ENCODE results near the gene CAPN15. TPM values are rescaled to one million over a fixed set of nuclear protein-coding genes. Genes with fewer than 3 reads are reported as not detected.
"Not testable (repeated sequence)": the region's sequence is repeated elsewhere in the genome, so short reads cannot be mapped to it uniquely, and the experiment has no call there.

CAPN15 gene
- total RNA-seq, 1 donor from 2014 or later, result 39.0 TPM

DNA sequence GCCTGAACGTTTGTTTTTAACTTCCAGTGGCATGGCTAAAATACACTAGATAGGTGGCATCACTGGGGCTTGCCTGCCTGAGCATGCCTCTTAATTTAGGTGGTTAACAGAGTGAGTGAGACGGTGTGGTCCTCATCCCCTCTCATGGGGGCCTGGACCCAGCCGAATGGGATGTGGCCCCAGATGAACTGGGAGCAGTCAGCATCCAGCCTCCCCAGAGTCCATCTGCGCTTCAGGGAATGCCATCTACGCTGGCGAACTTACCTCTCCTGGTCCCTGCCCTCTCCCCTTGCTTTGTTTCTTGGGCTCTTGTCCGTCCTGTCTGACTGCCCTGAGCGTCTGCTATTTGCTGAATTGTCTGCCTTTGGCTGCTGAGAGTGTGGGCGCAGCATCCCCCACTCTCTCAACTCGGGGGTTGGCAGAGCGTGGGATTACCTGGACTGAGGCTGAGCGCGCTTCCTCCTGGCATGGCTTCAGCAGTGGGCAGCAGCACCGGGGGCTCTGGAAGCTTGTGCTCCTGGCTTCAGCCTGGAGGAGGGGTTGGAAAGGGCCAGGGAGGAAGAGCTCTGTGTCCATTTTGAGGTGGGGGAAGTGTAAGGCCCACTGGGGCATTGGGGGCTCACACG lies 64.5 kb downstream of the CAPN15 start:
- no peak for DNase-seq (ENCODE audit: low read depth, low spot score)

DNA sequence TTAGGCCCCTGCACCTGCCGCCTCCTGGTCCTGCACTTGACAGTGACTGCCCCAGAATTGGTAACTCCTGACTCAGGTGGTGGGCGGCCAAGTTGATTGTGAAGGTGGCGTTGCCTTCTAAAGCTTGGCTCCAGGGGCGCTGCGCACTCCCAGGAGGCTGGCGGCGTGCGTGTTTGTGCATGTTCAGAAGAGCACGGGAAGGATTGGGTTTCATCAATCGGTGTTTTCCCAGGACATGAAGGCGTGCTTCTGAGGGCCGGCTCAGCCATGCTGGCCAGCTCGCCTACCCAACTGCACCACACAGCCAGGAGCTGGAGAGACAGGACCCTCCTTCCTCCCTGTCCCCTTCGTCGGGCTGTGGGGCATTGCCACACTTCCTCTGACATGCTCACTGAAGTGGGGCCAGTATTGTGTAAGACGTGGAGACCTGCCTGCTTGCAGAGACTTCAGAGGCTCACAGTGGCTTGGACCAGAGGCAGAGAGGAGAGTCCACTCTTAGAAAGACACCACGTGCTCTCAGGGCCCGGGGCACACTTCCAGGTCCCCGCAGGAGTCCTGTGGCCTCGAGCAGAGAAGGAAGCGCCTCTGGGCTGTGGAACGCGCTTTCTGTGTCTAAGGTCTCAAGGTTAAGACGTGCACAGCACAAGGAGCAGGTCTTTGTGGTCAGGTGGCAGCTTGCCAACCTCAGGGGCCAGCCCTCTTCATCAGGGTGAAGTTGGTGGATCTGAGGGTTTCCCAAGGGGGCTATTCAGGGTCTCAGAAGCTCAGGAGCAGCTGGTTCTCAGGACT lies 65.2 kb downstream of the CAPN15 start:
- DNase-seq (ENCODE audit: low read depth, low spot score), result no peak

DNA sequence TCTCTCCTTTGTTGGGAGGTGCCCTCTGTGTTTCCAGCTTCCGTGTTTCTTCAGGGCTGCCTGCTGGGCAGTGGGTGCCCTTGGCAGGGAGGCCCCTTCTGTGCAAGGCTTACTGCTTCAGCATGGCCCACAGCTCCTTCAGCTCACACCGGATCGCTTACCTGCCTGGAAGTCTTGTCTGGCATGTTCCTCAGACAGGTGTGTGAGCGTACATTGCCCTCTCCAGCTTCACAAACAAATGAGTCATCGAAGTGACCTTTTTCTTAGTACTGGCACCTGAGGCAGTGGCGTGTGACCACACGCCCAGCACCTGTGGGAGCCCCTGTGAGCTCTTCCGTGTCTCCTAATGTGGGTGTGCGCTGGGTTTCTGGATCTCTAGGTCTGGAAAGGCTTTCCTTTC lies 65.9 kb downstream of the CAPN15 start:
- no peak for DNase-seq (ENCODE audit: low read depth, low spot score)

DNA sequence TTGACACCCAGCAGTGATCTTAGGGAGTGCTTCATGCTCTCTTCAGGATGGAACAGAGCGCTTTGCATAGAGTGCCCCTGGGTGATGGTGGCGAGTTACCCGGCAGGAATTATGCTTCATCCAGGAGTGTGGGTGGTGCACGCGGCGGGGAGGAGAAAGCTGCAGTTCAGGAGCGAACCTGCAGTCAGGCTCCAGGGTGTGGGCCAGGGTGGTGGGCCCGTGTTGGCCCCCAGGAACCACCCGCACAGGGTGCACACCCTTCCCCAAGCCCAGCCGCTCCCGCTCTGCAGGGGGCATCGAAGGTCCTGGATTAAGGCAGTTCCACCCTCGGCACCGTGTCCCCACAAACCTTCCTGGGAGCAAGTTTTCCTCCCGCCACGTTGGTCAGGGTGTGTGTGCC lies 66.3 kb downstream of the CAPN15 start:
- DNase-seq (ENCODE audit: low read depth, low spot score), result no peak

DNA sequence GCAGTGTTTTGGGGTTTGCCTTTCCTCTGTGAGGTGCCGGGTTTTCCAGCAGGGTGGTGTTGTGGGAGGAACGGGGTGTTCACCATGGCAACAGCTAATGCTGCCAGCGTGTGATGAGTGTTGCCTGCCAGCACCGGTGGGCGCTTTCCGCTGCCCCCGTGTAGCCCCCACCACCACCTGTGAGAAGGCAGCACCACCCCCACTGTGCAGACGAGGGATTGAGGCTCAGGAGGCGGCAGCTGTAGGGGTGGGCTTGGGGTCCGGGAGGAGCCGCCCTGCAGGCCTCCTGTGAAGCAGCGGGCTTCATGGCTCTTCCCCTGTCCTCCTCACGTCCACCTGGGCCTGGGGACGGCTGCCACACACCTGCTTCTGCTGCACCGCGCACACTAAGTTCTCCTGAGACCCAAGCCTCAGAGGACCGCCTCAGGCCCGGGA lies 67.6 kb downstream of the CAPN15 start:
- DNase-seq (ENCODE audit: low read depth, low spot score), result no peak

DNA sequence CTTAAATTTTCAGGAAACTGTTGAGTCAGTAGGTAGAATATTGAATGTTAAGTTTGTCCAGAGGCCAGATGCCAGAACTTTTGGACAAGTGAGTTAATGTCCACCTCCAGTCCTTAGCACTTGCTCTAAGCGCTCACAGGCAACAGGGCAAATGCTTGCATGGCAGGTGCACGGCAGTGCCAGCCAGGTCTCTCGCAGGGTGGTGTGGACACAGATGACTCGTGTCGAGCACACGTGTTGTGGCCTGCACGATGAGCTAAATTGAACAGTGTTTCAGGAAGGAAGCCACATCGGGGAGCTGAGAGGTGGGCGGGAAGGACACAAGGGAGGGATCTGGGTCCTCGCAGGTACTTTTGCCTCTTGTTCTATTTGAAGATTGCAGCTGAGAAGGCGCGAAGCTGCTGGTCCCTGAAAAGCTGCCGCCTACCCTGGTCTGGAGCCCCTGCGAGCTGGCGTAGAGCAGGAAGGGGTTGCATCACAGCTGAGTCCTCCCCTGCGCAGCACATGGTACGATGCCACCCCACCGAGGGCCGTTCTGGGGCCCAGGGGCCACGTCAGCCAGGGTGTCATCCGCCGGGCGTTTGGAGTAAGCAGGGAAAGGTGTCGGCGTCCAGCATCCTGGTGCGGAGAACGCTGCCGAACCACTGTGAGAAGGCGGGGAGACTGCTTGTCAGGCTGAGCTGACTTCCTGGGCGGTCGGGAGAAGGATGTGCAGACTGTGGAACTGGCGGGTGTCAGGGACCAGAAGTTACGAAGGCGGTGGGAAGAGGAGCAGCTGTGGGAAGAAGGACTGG lies 68.6 kb downstream of the CAPN15 start:
- DNase-seq (ENCODE audit: low read depth, low spot score), result no peak

DNA sequence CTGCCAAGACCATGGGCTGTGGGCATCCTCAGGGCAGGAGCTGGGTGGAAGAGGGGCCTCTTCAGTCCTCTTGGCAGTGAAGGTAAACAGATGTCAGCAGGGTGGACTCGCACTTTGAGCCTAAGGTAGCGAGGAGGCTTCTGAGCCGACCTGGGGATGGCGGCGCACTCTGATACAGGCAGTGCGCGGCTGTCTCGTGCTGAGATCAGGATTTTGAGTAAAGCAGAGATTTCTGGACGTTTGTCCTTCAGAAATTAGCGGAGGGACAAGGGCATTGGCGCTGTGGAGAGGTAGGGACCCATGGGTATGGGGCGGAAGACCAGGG lies 69.2 kb downstream of the CAPN15 start:
- no peak for DNase-seq (ENCODE audit: low read depth, low spot score)

DNA sequence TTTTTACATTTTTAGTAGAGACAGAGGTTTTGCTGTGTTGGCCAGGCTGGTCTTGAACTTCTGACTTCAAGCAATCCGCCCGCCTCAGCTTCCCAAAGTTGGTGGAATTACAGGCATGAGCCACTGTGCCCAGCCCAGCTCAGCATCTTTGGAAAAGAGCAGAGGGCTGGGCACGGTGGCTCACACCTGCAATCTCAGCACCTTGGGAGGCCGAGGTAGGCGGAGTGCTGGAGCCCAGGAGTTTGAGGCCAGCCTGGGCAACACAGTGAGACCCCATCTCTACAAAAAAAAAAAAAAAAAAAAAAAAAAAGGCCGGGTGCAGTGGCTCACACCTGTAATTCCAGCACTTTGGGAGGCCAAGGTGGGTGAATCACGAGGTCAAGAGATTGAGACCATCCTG lies 70.1 kb downstream of the CAPN15 start:
- DNase-seq (ENCODE audit: low read depth, low spot score), result not testable (repeated sequence)

DNA sequence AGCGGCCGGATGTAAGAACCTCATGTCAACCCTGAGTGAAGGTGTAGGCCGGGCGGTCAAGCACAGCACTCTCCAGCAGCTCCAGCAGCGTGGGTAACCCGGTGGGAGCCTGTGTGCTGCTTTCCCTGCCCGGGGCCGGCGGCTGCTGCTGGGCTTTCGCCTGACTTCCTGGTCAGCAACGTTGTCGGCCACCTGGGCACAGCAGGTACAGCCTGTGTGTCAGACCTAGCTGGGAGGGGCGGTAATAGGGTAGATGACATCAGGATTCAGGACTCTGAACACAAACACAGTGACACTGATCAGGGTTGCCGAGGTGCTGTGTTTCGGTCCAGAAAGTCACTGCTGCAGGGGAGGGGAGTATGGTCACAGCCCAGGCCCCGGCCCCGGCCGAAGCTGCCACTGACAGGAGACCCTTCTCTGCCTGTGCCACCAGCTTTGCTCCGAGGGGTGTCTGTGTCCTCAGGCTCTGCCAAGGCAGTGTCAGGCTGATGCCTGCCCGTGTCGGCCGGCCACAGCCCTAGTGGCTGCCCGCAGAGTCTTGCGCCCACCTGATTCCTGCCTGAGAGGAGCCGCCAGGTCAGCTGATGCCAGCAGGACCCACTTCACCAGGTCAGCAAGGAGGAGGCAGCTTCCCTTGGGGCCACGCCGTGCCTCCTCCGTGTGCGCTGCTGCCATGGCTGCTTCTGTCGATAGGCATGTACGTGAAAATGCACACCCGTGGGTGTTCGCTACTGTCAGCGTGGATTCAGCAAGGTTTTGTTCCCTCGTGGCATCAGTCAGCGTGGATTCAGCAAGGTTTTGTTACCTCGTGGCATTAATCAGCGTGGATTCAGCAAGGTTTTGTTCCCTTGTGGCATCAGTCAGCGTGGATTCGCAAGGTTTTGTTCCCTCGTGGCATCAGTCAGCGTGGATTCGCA lies 71.6 kb downstream of the CAPN15 start:
- no peak for DNase-seq (ENCODE audit: low read depth, low spot score)

DNA sequence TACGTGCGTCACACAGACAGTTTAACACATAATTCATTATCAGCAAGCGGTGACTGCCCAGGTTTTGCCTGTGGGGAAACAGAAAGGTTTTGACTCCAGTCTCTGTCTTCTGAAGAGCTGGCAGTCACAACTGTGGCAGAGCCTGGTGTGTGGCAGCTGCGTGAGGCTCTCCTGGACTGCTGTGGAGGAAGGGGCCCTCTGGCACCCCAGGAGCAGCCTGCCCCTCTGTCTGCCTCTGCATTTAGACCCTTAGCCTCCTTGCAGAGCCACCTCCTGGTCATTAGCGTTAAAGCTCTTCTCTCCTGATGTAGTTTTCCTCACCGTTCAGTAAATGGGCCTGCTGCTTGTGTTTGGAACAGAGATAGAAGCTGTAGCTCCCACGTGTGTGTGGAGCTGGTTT lies 73.3 kb downstream of the CAPN15 start:
- DNase-seq (ENCODE audit: low read depth, low spot score), result no peak

DNA sequence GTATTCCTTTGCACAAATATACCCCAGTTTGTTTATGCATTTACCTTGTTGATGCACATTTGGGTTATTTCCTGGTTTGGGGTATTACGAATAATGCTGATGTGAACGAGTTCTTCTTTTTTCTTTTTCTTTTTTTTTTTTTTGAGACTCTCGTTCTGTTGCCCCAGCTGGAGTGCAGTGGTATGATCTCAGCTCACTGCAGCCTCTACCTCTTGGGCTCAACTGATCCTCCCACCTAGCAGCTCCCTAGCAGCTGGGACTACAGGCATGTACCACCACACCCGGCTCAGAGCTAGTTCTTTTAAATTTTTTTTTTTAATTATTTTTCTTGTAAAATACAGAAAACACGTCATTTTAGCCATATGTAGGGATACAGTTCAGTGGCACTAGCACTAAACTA lies 76.4 kb downstream of the CAPN15 start:
- DNase-seq (ENCODE audit: low read depth, low spot score), result no peak

Other genes starting within 250 kb of the CAPN15 start
- gene ARHGDIG, start 247.1 kb upstream of the CAPN15 start, total RNA-seq, result 1.5 and 12.3 TPM in 2 replicates
- gene PDIA2, start 244.5 kb upstream of the CAPN15 start, total RNA-seq, result 0.14 and 0.92 TPM in 2 replicates
- 23.5 and 23.8 TPM in 2 replicates for gene AXIN1, start 175.0 kb upstream of the CAPN15 start, total RNA-seq
- gene MRPL28, start 157.2 kb upstream of the CAPN15 start, total RNA-seq, result 113 and 131 TPM in 2 replicates
- 81.1 and 102 TPM in 2 replicates for gene PGAP6, start 145.7 kb upstream of the CAPN15 start, total RNA-seq
- 42.2 and 87.8 TPM in 2 replicates for gene NME4, start 130.5 kb upstream of the CAPN15 start, total RNA-seq
- gene DECR2, start 125.8 kb upstream of the CAPN15 start, total RNA-seq, result 10.5 and 19.4 TPM in 2 replicates
- gene RAB11FIP3, start 102.1 kb upstream of the CAPN15 start, total RNA-seq, result 27.7 and 33.3 TPM in 2 replicates
- not detected in 2 replicates for gene PRR35, start 32.7 kb downstream of the CAPN15 start, total RNA-seq
- gene NHLRC4, start 39.3 kb downstream of the CAPN15 start, total RNA-seq, result 0.71 and 2.1 TPM in 2 replicates
- gene PIGQ, start 42.3 kb downstream of the CAPN15 start, total RNA-seq, result 21.0 and 24.1 TPM in 2 replicates
- gene RAB40C, start 62.4 kb downstream of the CAPN15 start, total RNA-seq, result 11.9 and 12.9 TPM in 2 replicates
- gene WFIKKN1, start 103.3 kb downstream of the CAPN15 start, total RNA-seq, result 0.07 TPM in 2 replicates
- gene METTL26, start 108.6 kb downstream of the CAPN15 start, total RNA-seq, result 61.9 and 101 TPM in 2 replicates
- 14.2 and 22.3 TPM in 2 replicates for gene MCRIP2, start 114.1 kb downstream of the CAPN15 start, total RNA-seq
- 10.7 and 14.8 TPM in 2 replicates for gene WDR90, start 121.7 kb downstream of the CAPN15 start, total RNA-seq
- gene RHOT2, start 140.4 kb downstream of the CAPN15 start, total RNA-seq, result 36.0 and 37.2 TPM in 2 replicates
- gene RHBDL1, start 148.0 kb downstream of the CAPN15 start, total RNA-seq, result 0.71 and 0.73 TPM in 2 replicates
- 131 and 146 TPM in 2 replicates for gene STUB1, start 152.7 kb downstream of the CAPN15 start, total RNA-seq
- 28.8 and 30.9 TPM in 2 replicates for gene JMJD8, start 156.6 kb downstream of the CAPN15 start, total RNA-seq
- 4.0 and 4.7 TPM in 2 replicates for gene WDR24, start 162.7 kb downstream of the CAPN15 start, total RNA-seq
- 0.04 and 0.20 TPM in 2 replicates for gene FBXL16, start 178.1 kb downstream of the CAPN15 start, total RNA-seq
- gene METRN, start 187.4 kb downstream of the CAPN15 start, total RNA-seq, result 30.9 and 68.3 TPM in 2 replicates
- 23.1 and 28.8 TPM in 2 replicates for gene ANTKMT, start 193.4 kb downstream of the CAPN15 start, total RNA-seq
- gene CCDC78, start 198.7 kb downstream of the CAPN15 start, total RNA-seq, result 1.3 and 1.4 TPM in 2 replicates
- gene HAGHL, start 199.4 kb downstream of the CAPN15 start, total RNA-seq, result 6.4 and 17.6 TPM in 2 replicates
- 32.9 and 48.5 TPM in 2 replicates for gene CIAO3, start 213.3 kb downstream of the CAPN15 start, total RNA-seq
- gene MSLN, start 233.0 kb downstream of the CAPN15 start, total RNA-seq, result not detected in 2 replicates

All from pulmonary artery endothelial cell (primary cell).